Left ventricle myocardium inferior (tissue), 1 donor: ENCODE data around the gene RPS19BP1. TPM values are rescaled to one million over a fixed set of nuclear protein-coding genes. Genes with fewer than 3 reads are reported as not detected.

Experiments
- DNase-seq: peaks from one replicate; pipeline ENCODE4 v3.0.0-alpha.2; 2020
- H3K27ac ChIP-seq: fragments of 200-600 bp; replicated peaks from 2 replicates; pipeline ENCODE4 v1.8.0; 2021
- H3K27me3 ChIP-seq: fragments of 200-600 bp; 2 replicates; pipeline ENCODE4 v1.8.0; 2021; ENCODE audit warnings: low read depth
- H3K36me3 ChIP-seq: fragments of 200-600 bp; 2 replicates; pipeline ENCODE4 v1.8.0; 2021
- H3K4me1 ChIP-seq: fragments of 200-600 bp; 2 replicates; pipeline ENCODE4 v1.8.0; 2021
- H3K4me3 ChIP-seq: fragments of 200-600 bp; 2 replicates; pipeline ENCODE4 v1.8.0; 2021; ENCODE audit warnings: mild to moderate bottlenecking, moderate library complexity
- H3K9me3 ChIP-seq: fragments of 200-600 bp; replicated peaks from 2 replicates; pipeline ENCODE4 v1.8.0; 2021
- intact Hi-C: fragments of 100-400 bp; cut with micrococcal nuclease; formaldehyde crosslinking; loops from one replicate; pipeline ENCODE4 v1.11.0; 2022
- total RNA-seq: library from RNA; stranded (reverse); fragmentation: NEBNext Ultra II Directional; extraction: Animal tissue kit (Norgen Biotek cat#: 25700); gene quantifications from one replicate; pipeline ENCODE4 v1.2.1, GENCODE V29; 2021
- TF ChIP-seq, protein P1 (sequence below): fragments of 200-600 bp; IDR thresholded peaks from 2 replicates; pipeline ENCODE4 v1.8.0; 2021; ENCODE audit warnings: antibody characterized with exemption, mild to moderate bottlenecking, borderline replicate concordance
- donor health status: DM: no; HTN: yes; CAD: no; lungs with severe emphysema.

RPS19BP1 gene
- total RNA-seq, 1 donor from 2014 or later, result 59.3 TPM

DNA sequence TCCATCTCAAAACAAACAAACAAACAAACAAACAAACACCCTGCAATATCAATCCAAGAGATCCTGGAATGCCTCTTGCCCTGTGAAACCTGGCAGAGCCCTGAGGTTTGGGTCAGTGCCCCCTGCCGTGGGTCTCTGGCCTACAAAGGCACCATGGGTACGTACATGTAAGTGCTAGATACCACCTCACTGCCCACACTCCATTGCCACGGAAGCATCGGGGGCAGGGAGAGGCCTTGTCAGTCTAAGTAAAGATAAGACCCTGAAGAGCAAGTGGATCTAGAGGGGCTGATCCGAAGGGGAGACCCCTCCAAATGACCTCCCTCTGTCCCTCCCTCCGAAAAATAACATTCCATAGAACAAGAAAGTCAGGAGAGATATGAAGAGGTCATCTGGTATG is 32.4 kb downstream of the RPS19BP1 start:
- H3K4me3 ChIP-seq, result no peak overlapping the region
- H3K27me3 ChIP-seq, result no peaks in the 10 kb centered on the region
- H3K4me1 ChIP-seq, result peaks cover 89% of the 10 kb centered on the region
- peak overlapping the region; percentile 94 for H3K27ac ChIP-seq
- DNase-seq, result no peak
- TF ChIP-seq, protein P1, sequence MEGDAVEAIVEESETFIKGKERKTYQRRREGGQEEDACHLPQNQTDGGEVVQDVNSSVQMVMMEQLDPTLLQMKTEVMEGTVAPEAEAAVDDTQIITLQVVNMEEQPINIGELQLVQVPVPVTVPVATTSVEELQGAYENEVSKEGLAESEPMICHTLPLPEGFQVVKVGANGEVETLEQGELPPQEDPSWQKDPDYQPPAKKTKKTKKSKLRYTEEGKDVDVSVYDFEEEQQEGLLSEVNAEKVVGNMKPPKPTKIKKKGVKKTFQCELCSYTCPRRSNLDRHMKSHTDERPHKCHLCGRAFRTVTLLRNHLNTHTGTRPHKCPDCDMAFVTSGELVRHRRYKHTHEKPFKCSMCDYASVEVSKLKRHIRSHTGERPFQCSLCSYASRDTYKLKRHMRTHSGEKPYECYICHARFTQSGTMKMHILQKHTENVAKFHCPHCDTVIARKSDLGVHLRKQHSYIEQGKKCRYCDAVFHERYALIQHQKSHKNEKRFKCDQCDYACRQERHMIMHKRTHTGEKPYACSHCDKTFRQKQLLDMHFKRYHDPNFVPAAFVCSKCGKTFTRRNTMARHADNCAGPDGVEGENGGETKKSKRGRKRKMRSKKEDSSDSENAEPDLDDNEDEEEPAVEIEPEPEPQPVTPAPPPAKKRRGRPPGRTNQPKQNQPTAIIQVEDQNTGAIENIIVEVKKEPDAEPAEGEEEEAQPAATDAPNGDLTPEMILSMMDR, result no peak
- peaks cover 10% of the 10 kb centered on the region for H3K36me3 ChIP-seq
- H3K9me3 ChIP-seq, result no peaks in the 10 kb centered on the region
- intact Hi-C loops, result no loop called here

- Histone ChIP-seq H3K4me1 (peaks cover 83% of the 10 kb centered on the region), H3K27ac (peak overlapping the region; percentile 68), H3K9me3 (no peaks in the 10 kb centered on the region), H3K27me3 (no peaks in the 10 kb centered on the region), H3K36me3 (no peaks in the 10 kb centered on the region), H3K4me3 (no peak overlapping the region)
- DNase-seq, result no peak
- intact Hi-C loops, result no loop called here
- TF ChIP-seq, protein P1, result no peak
These were observed 33.7 kb downstream of the RPS19BP1 start for GRCh38 chr22:39498802-39499201.

GRCh38 chr22:39498368-39498767 is 34.2 kb downstream of the RPS19BP1 start:
- DNase-seq, result peak; percentile 70
- TF ChIP-seq, protein P1, result no peak
- H3K4me3 ChIP-seq, result no peak overlapping the region
- no peaks in the 10 kb centered on the region for H3K9me3 ChIP-seq
- H3K4me1 ChIP-seq, result peaks cover 78% of the 10 kb centered on the region
- H3K36me3 ChIP-seq, result no peaks in the 10 kb centered on the region
- intact Hi-C loops, result no loop called here
- H3K27me3 ChIP-seq, result no peaks in the 10 kb centered on the region
- peak overlapping the region; percentile 68 for H3K27ac ChIP-seq

GRCh38 chr22:39497429-39497828 is 35.1 kb downstream of the RPS19BP1 start:
- no peak for DNase-seq
- H3K27ac ChIP-seq, result peak overlapping the region; percentile 68
- TF ChIP-seq, protein P1, result no peak
- no peak overlapping the region for H3K4me3 ChIP-seq
- H3K4me1 ChIP-seq, result peaks cover 69% of the 10 kb centered on the region
- no peaks in the 10 kb centered on the region for H3K36me3 ChIP-seq
- no peaks in the 10 kb centered on the region for H3K27me3 ChIP-seq
- intact Hi-C loops, result no loop called here
- H3K9me3 ChIP-seq, result no peaks in the 10 kb centered on the region

GRCh38 chr22:39496131-39496838 is 36.3 kb downstream of the RPS19BP1 start:
- no peaks in the 10 kb centered on the region for H3K27me3 ChIP-seq
- peak overlapping the region; percentile 68 for H3K27ac ChIP-seq
- H3K36me3 ChIP-seq, result no peaks in the 10 kb centered on the region
- no peak overlapping the region for H3K4me3 ChIP-seq
- peaks cover 59% of the 10 kb centered on the region for H3K4me1 ChIP-seq
- H3K9me3 ChIP-seq, result no peaks in the 10 kb centered on the region
- intact Hi-C loops, result no loop called here
- peak; percentile 77 for DNase-seq
- TF ChIP-seq, protein P1, result peak; percentile 90
